GM21360 (cell line): ENCODE data around the gene C11orf54.
"Not testable (repeated sequence)": the region's sequence is repeated elsewhere in the genome, so short reads cannot be mapped to it uniquely, and the experiment has no call there.

Experiments used
- ATAC-seq: cut with Tn5 transposase; IDR thresholded peaks from one replicate; pipeline ENCODE4 v1.9.1; 2021; ENCODE audit warnings: mild to moderate bottlenecking, moderate library complexity; ENCODE audit not compliant: unreplicated experiment

Gene C11orf54

DNA sequence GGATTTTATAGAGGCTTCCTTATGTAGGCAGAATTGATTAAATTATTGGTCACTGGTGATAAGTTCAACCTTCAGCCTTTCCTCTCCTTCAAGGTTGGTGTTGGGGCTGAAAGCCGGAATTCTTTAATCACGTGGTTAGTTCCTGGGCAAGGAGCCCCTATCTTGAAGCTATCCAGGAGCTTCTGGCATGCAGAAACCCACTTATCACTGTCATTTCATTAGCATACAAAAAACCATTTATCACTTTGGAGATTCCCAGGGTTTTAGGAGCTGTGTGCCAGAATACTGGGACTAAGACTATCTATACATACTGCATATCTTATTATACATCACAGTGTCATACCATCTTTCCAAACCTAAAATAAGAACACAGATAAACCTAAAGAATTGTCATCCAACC is 24.1 kb downstream of the C11orf54 start:
- ATAC-seq: no peak

DNA sequence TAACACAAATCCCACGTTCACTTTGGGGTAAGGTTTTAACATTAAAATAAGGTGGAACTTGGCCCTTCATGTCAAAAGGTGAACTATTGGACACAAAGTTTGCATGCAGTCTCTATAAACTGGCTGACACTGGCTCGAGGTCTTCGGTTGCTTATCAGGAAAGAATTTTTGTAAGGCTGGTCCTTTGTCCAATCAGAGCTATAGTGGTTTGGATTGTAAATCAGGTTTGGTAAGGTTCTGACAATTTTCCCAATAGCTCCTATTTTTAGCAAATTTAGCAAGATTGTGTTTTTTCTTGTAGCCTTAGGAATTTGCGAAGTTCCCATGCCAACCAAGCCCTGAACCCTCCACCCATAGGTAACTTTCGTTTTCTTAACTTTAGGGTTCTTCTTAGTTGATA is 25.0 kb downstream of the C11orf54 start:
- ATAC-seq: no peak

DNA sequence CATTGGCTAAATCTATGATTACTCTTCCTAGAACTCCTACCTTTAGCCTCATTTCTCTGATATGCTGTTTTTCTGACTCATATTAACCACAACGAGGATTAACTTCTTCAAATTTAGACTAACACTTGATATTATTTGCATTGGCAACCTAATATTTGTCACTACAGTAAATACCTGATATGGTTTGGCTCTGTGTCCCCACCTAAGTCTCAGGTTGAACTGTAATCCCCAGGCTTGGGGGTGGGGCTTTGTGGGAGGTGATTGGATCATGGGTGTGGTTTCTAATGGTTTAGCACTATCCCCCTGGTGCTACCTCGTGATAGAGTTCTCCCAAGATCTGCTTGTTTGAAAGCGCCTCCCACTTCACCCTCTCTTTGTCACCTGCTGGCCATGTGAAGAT is 25.5 kb downstream of the C11orf54 start:
- ATAC-seq: no peak

DNA sequence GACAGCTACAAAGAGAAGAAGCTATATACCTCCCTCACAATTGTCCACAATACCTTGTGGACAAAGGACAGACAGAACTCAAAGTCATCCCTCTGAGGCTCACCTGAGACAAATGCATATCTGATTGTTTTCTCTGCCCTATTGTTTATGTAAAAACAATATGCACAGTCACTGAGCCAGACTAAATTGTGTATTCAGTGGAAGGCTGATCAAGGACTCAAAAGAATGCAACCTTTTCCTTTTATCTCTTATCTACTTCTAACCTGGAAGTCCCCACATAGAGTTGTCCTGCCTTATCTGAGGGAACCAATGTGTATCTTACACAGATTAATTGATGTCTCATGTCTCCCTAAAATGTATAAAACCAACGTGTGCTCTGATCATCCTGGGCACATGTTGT is 28.7 kb downstream of the C11orf54 start:
- no peak for ATAC-seq

DNA sequence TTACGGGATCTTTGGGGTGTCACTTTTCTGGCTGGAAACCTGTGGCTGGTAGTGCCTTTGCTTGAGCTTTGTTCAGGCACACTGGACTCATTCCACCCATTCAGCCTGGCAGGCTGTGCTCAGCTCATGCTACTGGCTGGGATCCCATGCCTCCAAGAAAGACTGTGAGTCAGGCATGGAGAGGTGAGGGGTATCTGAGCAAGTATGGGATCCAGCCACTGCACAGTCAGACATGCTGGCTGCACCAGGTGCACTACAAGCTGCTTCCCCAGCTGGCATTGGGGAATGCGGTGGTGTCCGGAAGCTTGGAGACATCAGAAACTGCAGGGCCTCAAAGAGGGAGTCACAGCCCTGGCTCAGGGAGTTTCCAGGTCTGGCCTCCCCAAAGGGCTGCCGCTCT is 30.7 kb downstream of the C11orf54 start:
- no peak for ATAC-seq

DNA sequence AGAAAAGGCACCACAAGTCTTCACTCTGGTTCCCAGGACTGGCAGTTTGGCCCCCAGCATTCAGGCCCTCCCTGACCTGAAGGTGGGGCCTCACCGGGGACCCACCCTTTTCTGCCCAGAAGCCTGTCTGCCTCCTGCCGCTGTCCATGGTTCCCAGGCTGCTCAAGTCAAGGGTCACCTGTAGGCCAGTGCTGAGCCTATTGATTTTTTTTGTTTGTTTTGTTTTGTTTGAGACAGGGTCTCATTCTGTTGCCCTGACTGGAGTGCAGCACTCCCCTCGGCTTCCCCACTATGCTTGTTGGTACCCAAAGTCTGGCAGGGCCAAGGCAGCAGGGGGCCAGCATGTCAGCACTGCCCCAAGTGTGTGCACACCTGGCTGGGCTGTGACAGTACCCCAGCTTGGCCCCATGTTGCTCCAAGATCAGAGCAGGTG is 31.6 kb downstream of the C11orf54 start:
- no peak for ATAC-seq

DNA sequence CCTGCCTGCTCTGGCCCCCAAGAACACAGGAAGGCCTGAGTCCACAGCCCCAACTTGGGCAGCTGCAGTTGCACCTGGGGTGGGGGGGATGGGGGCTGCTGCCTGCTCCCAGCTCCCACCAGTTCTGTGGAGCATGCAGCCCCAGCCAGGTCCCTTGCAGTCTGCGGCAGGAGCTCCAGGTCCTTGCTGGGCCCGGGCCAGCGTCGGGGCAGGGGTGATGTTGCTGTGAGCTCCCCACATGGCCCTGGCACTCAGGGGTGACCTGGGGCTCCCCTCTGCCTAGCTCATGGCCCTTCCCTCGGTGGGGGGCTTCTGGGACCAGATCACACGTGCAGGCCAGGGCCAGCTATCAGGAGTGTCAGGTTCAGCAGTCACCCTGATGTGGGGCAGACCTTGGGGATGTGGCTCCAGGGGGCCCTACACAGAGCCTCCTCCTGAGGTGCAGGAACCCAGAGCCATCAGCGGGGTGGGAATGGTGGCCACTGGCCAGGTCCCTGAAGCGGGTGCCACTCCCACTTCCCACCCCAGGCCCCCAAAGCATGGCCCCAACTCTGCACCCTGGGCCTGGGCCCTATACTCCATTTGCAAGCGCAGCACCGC is 32.2 kb downstream of the C11orf54 start:
- no peak for ATAC-seq

DNA sequence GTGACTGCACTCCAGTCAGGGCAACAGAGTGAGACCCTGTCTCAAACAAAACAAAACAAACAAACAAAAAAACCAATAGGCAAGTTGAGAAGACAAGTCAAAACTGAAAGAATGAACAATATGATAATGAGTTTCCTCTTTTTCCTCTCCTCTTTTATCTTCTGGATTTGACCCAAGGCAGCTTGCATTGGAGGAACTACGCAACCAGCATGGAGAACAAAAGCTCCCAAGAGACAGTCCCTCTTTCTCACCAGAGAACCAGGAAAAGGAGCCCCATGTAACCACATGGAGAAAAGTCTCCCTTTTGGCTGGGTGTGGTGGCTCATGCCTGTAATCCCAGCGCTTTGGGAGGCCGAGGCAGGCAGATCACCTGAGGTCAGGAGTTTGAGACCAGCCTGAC is 33.1 kb downstream of the C11orf54 start:
- not testable (repeated sequence) for ATAC-seq

DNA sequence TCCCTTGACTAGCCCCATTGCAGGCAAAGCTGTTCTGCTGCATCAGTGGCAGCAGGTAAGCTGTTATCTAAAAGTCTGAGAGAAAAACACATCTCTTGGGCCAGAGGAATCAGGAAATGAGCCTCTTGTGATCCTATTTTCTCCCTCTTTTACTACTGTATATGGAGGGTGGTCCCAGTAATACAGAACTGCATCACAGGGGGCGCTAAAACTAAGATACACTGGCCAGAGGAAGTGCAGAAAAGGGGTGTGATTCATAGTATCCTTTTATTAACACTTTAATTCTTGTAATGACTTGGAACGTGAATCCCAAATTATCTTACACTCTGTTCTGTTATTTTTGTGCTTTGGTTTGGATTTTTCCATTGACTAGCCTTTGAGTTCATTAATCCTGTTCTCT is 33.8 kb downstream of the C11orf54 start:
- ATAC-seq: no peak

DNA sequence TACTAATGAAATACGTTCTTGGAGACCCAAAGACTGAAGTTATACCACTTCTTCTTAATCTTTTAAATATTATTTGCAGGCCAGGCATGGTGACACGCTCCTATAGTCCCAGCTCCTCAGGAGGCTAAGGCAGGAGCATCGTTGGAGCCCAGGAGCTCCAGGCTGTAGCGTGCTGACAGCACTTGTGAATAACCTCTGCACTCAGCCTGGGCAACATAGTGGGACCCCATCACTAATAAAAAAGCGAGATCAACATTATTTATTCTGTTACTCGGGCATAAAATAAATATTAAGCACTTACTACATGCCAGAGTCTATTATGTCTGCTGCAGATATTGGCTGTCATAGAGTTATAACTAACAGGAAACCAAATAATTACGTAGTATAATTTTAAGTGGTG is 41.9 kb downstream of the C11orf54 start:
- ATAC-seq: no peak

DNA sequence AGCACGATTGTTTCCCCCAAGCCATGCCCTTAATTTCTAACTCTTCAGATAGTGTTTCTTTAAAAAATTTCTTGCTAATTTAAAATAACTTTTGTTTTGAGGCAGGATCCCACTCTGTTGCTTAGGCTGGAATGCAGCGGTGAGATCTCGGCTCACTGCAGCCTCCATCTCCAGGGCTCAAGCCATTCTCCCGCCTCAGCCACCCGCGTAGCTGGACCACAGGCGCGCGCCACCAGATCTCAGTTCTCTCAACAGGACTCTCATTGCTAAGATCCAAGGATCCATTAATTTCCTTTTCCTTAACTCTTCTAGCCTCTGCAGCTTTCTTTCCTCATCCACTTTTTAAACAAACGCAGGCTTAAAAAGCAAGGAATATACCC is 42.3 kb downstream of the C11orf54 start:
- ATAC-seq: peak; percentile 42

DNA sequence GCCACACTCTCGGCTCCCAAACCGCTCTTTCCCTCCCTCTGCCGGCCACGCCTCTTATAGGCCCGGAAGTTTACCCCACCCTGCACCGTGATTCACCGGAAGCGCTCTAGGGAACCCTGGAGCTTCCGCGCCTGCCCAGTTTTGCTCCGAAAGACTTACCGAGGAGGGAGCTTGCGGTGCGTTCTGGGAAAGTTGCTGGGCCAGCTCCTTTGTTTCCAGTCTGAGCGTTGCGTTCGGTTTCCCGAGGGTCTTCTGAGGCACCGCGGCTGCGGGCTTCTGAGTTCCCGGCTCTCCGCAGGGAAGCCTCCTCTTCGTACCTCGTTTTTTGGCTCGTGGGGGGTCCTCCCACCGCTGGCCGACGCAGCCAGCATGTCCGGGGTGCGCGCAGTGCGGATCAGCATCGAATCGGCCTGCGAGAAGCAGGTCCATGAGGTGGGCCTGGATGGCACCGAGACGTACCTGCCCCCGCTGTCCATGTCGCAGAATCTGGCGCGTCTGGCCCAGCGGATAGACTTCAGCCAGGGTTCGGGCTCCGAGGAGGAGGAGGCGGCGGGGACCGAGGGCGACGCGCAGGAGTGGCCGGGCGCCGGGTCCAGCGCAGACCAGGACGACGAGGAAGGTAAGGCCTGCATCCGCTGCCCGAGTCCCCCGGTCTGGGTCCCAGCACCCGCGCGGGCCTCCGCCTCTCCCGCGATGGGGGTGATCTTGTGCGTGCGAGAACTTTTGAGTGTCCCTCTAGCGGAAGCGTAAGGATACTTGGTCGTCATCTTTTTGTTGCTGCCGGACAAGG is 42.9 kb downstream of the C11orf54 start, which contains the start of gene MED17:
Gene MED17, plus strand, starts transcription at position 138 of the 790 bp plus-strand sequence. Its CDS starts 232 bp downstream, at position 370.
- peak; percentile 98 for ATAC-seq

DNA sequence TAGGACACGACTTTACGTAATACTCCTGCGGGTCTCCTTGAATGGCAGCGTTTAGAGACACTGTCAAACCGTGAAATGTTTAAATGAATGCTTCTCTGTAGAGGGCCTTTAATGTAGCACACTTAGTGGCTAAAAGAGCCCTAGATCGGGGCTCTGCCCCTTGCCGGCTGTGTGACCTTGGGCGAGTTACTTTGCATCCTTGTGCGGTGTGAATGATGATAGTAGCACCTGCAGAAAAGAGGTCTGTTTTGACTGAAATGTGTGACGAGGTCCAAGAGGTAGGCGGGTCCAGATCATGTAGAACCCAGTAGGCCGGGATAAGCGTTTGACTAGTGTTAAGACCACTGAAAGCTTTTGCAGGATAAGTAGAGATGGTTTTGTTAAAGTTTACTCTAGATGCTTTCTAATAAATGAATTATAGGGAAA is 43.5 kb downstream of the C11orf54 start:
- ATAC-seq: peak; percentile 31

DNA sequence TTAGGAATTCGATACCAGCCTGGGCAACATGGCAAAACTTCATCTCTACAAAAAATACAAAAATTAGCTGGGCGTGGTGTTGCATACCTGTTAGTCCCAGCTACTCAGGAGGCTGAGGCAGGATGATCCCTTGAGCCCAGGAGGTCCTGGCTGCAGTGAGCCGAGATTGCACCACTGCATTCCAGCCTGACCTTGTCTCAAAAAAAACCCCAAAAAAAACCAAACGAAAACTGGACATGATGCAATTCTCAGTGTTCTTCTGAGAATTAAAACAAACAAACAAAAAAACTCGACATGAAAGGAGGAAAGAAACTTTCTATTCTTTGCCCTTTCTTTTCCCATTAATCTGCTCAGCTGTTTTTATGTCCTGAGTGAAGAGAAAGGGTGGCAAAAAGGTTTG is 50.0 kb downstream of the C11orf54 start:
- no peak for ATAC-seq

DNA sequence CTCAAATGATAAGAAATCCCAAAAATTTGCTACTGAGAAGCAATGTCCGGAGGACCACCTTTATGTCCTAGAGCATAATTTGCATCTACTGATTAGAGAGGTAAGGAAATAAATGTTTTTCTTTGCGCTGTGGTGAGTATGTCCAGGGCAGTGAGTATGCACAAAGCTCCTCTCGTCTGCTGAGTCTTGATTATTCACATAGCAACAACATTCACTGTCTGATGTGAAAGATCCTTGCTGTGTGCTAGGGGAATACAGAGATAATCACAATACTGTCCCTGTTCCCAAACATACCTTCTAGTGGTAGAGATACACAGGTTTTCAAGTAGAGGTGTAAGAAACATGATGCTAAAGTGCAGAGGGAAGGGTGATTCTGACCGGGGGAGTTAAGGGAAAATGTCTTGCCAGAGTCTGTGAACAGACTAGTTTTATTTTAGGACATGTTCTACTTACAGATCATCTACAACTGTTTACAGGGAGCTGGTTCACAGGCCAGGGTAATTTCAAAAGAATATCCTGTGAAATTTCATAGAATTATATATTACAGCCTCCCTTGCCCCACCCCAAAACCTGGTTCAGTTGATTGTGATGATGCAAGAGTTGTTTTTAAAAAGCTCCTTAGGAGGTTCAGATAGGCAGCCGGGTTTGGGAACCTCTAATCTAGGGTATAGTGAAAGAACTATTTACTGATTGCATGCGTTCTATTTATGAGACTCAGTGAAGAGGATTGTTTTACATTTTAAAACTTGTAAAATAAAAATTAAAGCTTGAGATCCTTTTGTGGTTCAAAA is 55.2 kb downstream of the C11orf54 start:
- ATAC-seq: no peak

DNA sequence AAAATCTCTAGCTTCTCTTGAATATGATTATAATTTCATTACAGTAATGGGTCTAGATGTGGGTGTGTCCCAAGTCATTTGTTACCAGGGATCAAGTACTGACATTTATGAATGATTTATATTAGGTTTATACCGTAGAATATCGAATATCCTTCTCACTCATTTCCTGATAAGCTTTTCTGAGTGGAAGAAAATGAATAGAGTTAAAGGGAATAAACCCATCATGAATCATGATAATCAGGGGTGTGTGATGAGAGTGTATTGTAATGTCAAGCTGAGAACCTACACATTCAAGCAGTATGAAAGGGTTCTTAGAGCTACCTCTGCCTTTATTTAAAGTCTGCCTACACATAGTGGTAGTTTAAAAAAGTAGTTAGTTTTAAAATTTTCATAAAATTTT is 59.9 kb downstream of the C11orf54 start:
- no peak for ATAC-seq

DNA sequence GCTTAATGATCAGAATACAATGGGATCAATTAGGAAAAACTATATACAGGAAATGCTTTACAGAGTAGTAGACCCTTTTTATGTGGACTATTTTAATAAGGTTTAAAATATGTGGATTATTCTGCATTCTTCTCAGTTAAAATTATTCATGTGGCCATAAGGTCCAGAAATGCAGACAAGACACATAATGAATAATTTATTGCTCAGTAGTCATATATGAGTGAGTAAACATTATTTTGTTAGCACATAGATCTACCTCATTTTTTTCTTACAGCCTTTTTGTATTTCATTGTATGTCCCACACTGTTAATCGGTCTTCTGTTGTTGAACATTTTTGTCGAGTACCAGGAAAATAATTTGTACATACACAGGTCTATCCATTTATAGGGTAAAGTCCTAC is 63.4 kb downstream of the C11orf54 start:
- ATAC-seq: no peak

DNA sequence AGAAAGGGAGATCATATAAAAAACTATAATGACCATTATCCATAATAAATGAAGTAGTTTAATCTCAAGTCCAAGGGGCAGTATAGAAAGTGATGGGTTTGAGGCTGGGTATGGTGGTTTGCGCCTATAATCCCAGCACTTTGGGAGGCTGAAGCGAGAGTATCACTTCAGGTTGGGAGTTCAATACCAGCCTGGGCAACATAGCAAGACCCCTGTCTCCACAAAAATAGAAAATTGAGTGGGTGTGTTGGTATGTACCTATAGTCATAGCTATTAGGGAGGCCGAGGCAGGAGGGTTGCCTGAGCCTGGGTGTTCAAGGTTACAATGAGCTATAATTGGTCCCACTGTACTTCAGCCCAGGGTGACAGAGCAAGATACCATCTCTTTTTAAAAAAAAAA is 66.5 kb downstream of the C11orf54 start:
- no peak for ATAC-seq

DNA sequence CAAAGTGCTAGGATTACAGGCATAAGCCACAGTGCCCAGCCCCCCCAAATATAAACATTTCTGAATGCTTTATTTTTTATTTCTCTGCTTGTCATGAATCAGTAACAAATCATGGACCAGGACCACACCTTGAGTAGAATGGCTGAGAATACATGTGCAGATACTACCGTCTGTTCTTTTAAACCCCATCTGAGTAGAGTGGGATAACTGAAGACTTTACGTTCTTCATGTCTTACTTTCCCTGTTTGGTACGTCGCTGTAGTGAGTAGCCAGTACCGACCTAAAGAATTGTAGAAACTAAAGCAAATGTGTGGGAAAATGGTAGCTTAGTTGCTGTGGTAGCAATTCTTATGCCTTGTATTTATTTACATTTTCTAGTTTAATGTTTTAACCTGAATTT is 72.5 kb downstream of the C11orf54 start:
- no peak for ATAC-seq
